Raji (cell line): ENCODE data around the gene AATK.

Source experiments
- POLR2A ChIP-seq: IDR thresholded peaks from 2 replicates; pipeline ENCODE4 v1.6.1; 2011; ENCODE audit warnings: low read depth, low read length, control low read depth; ENCODE audit not compliant: insufficient read depth

The AATK gene

GRCh38 chr17:81180836-81181810, 15.1 kb upstream of the AATK start:
- TF ChIP-seq POLR2A, result no peak

DNA sequence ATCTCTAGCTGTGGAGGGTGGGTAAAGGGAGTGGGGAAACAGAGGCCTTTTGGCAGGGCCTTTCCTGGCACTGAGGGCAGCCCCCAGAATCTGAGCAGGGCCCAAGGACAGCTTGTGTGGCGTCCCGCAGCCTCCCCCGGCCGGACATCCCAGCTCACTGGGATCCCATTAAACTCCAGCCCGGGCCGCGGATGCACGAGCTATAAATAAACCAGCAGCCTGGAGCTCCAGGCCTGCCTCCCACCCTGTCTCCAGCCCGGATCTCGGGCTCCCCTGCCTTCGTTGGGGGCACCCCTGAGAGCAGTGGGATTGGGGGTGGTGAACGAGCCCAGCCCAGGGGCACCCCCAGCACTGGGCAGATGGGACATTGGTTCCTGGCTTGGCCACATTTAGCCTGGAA, 13.8 kb upstream of the AATK start:
- no peak for TF ChIP-seq POLR2A

DNA sequence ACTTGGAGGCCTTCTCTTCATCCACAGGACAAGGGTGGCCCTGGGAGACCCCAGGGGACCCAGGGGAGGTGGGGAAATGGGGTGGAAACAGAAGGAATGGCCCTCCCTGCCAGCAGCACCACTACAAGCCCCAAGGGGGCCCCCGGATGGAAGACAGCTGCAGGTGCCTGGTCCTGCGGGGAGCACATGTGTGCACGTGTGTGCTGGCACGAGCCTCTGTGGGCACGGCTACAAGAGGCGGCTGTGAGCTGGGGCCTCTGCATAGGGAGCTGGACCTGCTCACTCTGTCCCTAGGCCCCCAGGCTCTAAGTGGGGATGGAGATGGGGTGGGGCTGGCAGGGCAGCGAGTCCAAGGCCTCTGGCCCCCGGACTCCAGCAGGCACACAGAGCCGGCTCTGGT, 13.2 kb upstream of the AATK start:
- no peak for TF ChIP-seq POLR2A

DNA sequence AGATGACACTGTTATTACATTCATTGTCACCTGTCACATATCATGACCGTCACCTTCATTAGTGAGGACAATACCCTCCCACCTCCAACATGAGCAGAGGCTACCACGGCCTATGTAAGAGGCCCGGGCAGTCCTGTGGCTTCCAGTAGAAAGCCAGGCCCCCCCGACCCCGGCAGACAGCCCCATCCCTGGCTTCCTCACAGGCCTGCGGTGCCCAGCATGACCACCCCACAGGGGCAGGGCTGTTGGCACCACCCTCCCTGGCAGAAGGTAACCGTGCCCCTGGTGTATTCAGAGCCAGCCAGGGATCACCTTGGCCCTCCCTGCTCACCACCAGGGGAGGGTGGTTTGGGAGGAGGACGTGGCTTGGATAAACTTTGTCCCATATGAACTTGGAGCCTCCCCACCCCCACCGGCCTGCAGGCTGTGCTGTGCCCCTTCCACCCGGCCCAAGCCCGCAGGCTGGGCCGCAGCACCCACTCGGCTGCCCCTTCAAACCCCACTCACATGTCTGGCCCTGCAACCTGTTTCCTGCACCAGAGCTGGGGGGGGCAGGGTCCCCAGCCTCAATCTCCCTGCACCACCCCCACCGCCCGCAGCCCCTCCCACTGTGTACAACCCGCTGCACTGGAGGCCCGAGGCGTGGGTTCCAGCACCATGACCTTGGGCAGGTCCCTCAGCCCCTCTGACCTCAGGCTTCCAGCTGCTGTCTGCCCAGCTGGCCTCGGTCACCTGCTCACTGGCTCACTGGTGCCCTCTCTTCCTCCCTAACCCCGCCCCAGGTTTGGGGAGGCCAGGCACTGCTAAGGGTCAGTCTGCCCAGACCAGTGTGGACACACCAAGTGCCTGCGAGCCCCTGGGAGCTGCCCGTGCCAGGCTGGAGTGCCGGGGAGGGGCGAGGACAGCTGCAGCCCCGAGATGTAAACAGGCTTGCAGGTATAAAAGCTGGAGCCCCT, 12.4 kb upstream of the AATK start:
- TF ChIP-seq POLR2A, result no peak

GRCh38 chr17:81176666-81177065, 10.6 kb upstream of the AATK start:
- TF ChIP-seq POLR2A, result no peak

- TF ChIP-seq POLR2A, result no peak
Observed at GRCh38 chr17:81173762-81174155, 7.7 kb upstream of the AATK start.

GRCh38 chr17:81173052-81173761, 7.2 kb upstream of the AATK start:
- TF ChIP-seq POLR2A, result no peak

DNA sequence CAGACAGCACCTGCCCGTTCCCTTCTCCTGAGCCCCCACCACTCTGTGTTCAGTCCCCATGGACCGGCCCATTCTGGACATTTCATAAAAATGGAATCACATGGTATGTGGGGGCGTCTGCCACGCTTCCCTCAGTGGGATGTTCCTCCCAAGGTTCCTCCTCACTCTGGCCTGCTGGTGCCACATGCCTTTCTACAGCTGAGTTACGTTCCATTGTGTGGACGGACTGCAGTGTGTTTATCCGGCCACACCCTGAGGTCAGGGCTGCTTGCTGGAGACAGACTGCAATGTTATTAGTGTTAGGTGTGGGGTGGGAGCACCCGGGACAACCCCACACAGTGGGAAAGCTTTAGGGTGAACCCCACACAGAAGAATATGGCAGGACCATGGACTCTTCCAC, 5.9 kb upstream of the AATK start:
- no peak for TF ChIP-seq POLR2A

GRCh38 chr17:81170727-81171494, 4.9 kb upstream of the AATK start:
- no peak for TF ChIP-seq POLR2A

GRCh38 chr17:81169870-81170309, 3.9 kb upstream of the AATK start:
- no peak for TF ChIP-seq POLR2A

DNA sequence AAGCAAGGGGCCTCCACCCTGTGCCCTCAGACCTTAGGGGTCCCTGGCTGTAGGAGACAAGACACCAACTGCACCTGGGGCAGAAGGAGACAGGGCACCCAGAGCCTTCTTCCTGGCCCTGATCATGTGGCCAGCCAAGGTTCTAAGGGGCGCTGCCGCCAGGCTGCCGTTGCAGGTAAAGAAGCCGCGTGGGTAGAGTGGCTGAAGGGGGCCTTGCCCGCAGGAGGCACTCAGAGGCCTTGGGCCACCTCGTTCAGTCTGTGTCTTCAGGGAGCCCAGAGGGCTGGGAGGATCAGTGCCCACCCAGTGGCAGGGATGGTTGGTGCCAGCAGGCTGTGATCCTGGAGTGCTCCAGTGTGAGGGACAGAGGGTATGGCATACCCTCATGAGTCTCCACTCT, 1.6 kb upstream of the AATK start:
- TF ChIP-seq POLR2A, result no peak

DNA sequence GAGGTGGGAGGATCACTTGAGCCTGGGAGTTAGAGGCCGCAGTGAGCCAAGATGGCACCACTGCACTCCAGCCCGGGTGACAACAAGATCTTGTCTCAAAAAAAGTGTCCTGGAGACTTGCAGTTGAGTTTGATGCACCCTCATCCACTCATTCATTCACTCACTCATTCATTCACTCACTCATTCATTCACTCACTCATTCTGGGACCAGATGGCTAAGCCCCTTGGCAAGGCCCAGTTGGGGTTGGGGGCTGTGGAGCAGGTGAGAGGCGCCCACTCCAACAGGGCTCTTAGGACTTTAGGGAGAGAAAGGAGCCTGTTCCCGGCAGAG, 1.1 kb upstream of the AATK start:
- no peak for TF ChIP-seq POLR2A

GRCh38 chr17:81165246-81166032, 582 bp downstream of the AATK start, which contains the start of gene PVALEF:
Gene PVALEF, plus strand, starts transcription at chr17:81165507. Its CDS starts 15,720 bp downstream, at chr17:81181227.
- TF ChIP-seq POLR2A, result no peak
